ENCODE results near the gene HIRA.

DNA sequence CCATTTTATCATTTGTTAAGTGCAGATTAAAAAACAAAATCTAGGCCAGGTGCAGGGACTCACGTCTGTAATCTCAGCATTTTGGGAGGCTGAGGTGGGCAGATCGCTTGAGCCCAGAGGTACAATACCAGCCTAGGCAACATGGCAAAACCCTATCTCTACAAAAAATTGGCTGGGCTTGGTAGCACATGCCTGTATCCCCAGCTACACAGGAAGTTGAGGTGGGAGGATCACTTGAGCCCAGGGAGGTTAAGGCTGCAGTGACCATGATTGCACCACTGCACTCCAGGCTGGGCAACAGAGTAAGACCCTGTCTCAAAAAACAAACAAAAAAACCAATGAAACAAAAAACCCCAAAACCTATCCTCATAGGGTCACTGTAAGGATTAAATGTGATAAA lies 32.9 kb downstream of the HIRA start:
- TF ChIP-seq, protein P1, sequence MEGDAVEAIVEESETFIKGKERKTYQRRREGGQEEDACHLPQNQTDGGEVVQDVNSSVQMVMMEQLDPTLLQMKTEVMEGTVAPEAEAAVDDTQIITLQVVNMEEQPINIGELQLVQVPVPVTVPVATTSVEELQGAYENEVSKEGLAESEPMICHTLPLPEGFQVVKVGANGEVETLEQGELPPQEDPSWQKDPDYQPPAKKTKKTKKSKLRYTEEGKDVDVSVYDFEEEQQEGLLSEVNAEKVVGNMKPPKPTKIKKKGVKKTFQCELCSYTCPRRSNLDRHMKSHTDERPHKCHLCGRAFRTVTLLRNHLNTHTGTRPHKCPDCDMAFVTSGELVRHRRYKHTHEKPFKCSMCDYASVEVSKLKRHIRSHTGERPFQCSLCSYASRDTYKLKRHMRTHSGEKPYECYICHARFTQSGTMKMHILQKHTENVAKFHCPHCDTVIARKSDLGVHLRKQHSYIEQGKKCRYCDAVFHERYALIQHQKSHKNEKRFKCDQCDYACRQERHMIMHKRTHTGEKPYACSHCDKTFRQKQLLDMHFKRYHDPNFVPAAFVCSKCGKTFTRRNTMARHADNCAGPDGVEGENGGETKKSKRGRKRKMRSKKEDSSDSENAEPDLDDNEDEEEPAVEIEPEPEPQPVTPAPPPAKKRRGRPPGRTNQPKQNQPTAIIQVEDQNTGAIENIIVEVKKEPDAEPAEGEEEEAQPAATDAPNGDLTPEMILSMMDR (IDR thresholded peaks at IDR 0.05) = no peak
- no peak for TF ChIP-seq POLR2A (IDR thresholded peaks at IDR 0.05)

Measured in thyroid gland (tissue), 4 donors.